ENCODE measurements around the gene PRADC1. TPM values are rescaled to one million over a fixed set of nuclear protein-coding genes. Genes with fewer than 3 reads are reported as not detected.
"Not testable (repeated sequence)": the region's sequence is repeated elsewhere in the genome, so short reads cannot be mapped to it uniquely, and the experiment has no call there.

PRADC1 gene
- total RNA-seq, 6 donors from 2014 or later, result 6.7 to 21.6 (median 16.3) TPM

DNA sequence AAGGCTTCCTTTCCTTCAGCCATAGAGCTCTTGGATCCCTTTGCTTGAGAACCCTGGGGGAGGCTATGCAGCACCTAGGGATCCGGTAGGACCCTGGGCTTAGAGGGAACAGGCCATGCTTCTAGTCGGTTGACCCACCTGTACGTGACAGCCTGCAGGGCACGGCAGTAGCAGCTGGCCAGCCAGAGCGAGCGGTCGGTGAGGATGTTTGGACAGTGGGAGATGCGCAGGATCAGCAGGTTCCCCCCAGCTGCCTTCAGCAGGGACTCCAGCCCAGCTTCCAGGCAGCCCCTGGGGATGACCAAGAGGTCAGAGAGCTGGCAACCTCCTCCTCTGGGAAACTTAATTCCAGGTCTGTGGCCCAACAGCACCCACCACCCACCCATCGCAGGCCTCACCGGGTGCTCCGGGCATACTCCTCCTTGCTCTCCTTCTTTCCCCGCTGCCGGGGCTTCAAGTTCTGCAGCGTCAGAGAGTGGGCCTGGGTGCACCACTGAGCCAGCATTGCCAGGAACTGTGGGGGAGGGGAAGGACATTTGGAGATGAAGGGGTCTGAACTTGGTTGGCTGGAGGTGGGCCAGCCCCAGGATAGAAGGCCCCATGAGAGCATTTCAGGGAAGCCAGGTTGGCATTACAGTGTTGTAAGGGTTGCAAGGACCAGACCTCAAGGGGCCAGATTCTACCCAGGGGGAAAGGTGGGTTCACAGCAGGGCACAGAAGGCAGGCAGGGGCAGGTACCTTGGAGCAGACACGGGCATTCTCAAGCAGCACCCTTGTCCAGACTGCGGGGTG, 30.7 kb upstream of the PRADC1 start:
- peaks cover 1 to 3% (median 2%) of the 10 kb centered on the region in 4 donors for H3K4me1 ChIP-seq

DNA sequence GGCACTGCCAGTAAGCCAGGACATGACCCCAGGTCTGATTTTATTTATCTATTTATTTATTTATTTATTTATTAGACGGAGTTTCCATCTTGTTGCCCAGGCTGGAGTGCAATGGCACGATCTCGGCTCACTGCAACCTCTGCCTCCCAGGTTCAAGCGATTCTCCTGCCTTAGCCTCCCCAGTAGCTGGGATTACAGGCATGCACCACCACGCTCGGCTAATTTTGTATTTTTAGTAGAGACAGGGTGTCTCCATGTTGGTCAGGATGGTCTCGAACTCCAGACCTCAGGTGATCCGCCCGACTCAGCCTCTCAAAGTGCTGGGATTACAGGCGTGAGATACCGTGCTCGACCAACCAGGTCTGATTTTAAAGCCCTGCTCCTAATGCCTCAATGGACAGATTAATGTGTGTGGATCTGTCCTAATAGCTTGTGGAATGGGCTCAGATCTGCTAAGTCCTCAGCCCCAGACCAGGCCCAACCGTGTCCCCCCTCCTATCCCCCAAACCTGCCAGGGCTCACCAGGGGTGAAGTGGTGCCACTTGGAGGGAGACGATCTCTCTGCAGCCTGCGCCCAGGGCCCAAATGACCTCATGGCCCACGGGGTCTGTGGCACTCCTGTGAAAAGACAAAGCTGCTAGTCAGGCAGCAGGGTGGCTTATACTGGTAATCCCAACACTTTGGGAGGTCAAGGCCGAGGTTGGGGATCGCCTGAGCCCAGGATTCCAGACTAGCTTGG, 29.8 kb upstream of the PRADC1 start:
- H3K27me3 ChIP-seq; DNase-seq; H3K27ac ChIP-seq; H3K4me1 ChIP-seq; H3K9me3 ChIP-seq; ATAC-seq (ENCODE audit: low FRiP score in 2 of 2); H3K36me3 ChIP-seq; H3K4me3 ChIP-seq: not testable (repeated sequence)
- 91 to 95% methylated on average over 16 to 18 of the region's 18 CpGs for WGBS, 2 donors

More for the DNA sequence above, 30.7 kb upstream of the PRADC1 start:
- no peak for ATAC-seq (ENCODE audit: low FRiP score in 2 of 2)
- DNase-seq, result peak in 1 of 2 donors; percentile 46
- H3K27me3 ChIP-seq, result peaks cover 0 to 11% (median 0%) of the 10 kb centered on the region in 4 donors
- H3K9me3 ChIP-seq, result no peaks in the 10 kb centered on the region
- WGBS, 2 donors, result 92 to 94% methylated on average over 10 to 14 of the region's 16 CpGs
- no peak overlapping the region for H3K27ac ChIP-seq
- no peak overlapping the region for H3K4me3 ChIP-seq
- TF ChIP-seq, protein P1, sequence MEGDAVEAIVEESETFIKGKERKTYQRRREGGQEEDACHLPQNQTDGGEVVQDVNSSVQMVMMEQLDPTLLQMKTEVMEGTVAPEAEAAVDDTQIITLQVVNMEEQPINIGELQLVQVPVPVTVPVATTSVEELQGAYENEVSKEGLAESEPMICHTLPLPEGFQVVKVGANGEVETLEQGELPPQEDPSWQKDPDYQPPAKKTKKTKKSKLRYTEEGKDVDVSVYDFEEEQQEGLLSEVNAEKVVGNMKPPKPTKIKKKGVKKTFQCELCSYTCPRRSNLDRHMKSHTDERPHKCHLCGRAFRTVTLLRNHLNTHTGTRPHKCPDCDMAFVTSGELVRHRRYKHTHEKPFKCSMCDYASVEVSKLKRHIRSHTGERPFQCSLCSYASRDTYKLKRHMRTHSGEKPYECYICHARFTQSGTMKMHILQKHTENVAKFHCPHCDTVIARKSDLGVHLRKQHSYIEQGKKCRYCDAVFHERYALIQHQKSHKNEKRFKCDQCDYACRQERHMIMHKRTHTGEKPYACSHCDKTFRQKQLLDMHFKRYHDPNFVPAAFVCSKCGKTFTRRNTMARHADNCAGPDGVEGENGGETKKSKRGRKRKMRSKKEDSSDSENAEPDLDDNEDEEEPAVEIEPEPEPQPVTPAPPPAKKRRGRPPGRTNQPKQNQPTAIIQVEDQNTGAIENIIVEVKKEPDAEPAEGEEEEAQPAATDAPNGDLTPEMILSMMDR (IDR thresholded peaks at IDR 0.05), result no peak
- TF ChIP-seq EP300 (IDR thresholded peaks at IDR 0.05) (no peak), POLR2AphosphoS5 (IDR thresholded peaks at IDR 0.05) (no peak), POLR2A (IDR thresholded peaks at IDR 0.05) (no peak)
- no peaks in the 10 kb centered on the region for H3K36me3 ChIP-seq

DNA sequence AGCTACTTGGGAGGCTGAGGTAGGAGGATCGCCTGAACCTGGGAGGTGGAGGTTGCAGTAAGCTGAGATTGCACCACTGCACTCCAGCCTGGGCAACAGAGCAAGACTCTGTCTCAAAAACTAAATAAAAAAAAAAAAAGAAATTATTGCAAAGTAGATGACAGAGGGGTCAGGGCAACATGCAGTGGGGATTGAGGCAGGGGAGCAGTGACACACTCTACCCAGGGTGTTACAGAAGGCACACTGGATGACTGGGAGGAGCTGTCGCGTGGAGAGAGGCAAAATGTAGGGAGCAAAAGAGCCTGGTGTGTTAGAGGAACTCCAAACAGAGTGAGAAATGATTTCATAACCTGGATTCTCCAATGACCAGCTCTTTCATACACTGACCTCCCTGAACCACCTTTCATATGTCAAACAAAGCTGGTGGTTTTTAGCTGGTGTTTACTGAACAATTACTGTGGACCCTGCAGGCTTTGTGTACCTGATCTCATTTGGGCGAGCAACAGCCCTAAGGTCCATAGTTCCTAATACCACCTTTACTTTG, 29.1 kb upstream of the PRADC1 start:
- no peaks in the 10 kb centered on the region for H3K4me1 ChIP-seq
- TF ChIP-seq POLR2A (IDR thresholded peaks at IDR 0.05) (no peak), EP300 (IDR thresholded peaks at IDR 0.05) (no peak), POLR2AphosphoS5 (IDR thresholded peaks at IDR 0.05) (no peak)
- TF ChIP-seq, protein P1 (IDR thresholded peaks at IDR 0.05), result no peak
- H3K27me3 ChIP-seq, result no peaks in the 10 kb centered on the region
- H3K4me3 ChIP-seq, result no peak overlapping the region
- no peak for DNase-seq
- no peaks in the 10 kb centered on the region for H3K36me3 ChIP-seq
- no peak for ATAC-seq (ENCODE audit: low FRiP score in 2 of 2)
- no peak overlapping the region for H3K27ac ChIP-seq
- 83 to 87% methylated on average over 4 of the region's 4 CpGs for WGBS, 2 donors
- no peaks in the 10 kb centered on the region for H3K9me3 ChIP-seq

DNA sequence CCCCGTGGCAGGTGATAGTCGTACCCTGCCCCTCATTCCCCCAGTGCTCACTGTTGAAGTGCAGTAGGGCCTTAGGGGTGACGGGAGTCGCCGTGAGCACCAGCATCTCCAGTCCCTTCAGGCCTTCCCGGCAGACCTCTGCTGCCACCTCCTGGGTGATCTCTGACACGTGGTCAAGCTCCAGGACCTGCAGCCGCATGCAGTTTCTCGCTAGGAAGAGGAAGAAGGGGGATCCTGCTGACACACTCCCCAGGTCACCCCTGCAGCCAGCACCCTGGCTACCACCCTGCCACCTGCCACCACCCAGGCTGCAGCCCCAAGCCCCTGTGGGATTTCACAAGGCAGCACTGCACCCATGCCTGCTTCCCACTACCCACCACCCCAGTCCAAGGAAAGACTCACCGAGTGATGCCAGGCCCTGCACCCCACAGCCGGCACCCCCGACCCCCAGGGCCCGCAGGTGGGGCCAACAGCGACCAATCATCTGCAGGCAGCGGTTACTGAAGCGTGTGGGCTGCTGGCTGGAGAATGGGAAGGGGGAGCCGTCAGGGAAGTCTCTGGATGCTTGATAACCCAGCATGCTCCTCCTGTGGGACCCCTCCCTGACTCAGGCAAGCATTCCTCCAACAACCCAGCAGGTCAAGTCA, 27.4 kb upstream of the PRADC1 start:
- Histone ChIP-seq H3K4me3 (no peak overlapping the region), H3K36me3 (peaks cover 0 to under 1% (median 0%) of the 10 kb centered on the region in 4 donors), H3K27ac (no peak overlapping the region), H3K27me3 (no peaks in the 10 kb centered on the region), H3K4me1 (no peaks in the 10 kb centered on the region), H3K9me3 (no peaks in the 10 kb centered on the region)
- DNase-seq (peak; percentile 49 to 66), ATAC-seq (ENCODE audit: low FRiP score in 2 of 2) (peak in 1 of 2 donors; percentile 34)
- 38 to 83% methylated on average over 1 to 15 of the region's 17 CpGs for WGBS, 2 donors
- TF ChIP-seq POLR2A (IDR thresholded peaks at IDR 0.05) (no peak), EP300 (IDR thresholded peaks at IDR 0.05) (no peak), POLR2AphosphoS5 (IDR thresholded peaks at IDR 0.05) (no peak)
- TF ChIP-seq, protein P1 (IDR thresholded peaks at IDR 0.05), result peak in 3 of 6 experiments; percentile 20 to 67 (median 43)
